ENCODE measurements around the gene GREB1.

Gene GREB1

GRCh38 chr2:11543337-11544216 is 9.7 kb downstream of the GREB1 start:
- no peak overlapping the region for H3K4me3 ChIP-seq (ENCODE audit: low read length)
- TF ChIP-seq CTCF (conservative IDR thresholded peaks at IDR 0.05; ENCODE audit: low read length) = no peak
- no peak for DNase-seq (ENCODE audit: low read depth)

- no peak for TF ChIP-seq CTCF (conservative IDR thresholded peaks at IDR 0.05; ENCODE audit: low read length)
- DNase-seq (ENCODE audit: low read depth) = no peak
- no peak overlapping the region for H3K4me3 ChIP-seq (ENCODE audit: low read length)
These were observed 12.2 kb downstream of the GREB1 start for GRCh38 chr2:11546072-11546471.

DNA sequence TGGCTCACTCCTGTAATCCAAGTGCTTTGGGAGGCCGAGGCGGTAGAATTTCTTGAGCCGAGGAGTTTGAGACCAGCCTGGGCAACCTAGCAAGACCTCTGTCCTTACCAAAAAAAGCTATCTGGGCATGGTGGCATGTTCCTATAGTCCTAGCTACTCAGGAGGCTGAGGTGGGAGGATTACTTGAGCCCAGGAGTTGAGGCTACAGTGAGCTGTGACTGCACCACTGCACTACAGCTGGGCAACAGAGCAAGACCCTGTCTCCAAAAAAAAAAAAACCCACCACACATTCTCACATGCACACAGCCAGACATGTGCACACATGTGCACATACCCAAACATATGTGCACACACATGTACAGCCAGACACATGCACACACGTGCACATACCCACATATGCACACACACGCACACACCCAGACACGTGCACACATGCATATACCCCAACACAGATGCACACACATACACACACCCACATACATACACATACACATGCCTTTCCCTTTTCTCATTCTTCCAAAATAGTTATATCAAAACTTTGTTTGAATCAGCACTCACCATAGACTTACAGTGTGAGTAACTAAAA is 14.2 kb downstream of the GREB1 start:
- no peak for DNase-seq (ENCODE audit: low read depth)
- no peak overlapping the region for H3K4me3 ChIP-seq (ENCODE audit: low read length)
- no peak for TF ChIP-seq CTCF (conservative IDR thresholded peaks at IDR 0.05; ENCODE audit: low read length)

- no peak for TF ChIP-seq CTCF (conservative IDR thresholded peaks at IDR 0.05; ENCODE audit: low read length)
- no peak overlapping the region for H3K4me3 ChIP-seq (ENCODE audit: low read length)
- DNase-seq (ENCODE audit: low read depth) = no peak
These were observed 16.5 kb downstream of the GREB1 start for GRCh38 chr2:11550302-11550701.

- no peak for DNase-seq (ENCODE audit: low read depth)
- TF ChIP-seq CTCF (conservative IDR thresholded peaks at IDR 0.05; ENCODE audit: low read length) = no peak
- H3K4me3 ChIP-seq (ENCODE audit: low read length) = no peak overlapping the region
These were observed 17.2 kb downstream of the GREB1 start for GRCh38 chr2:11550901-11551568.

DNA sequence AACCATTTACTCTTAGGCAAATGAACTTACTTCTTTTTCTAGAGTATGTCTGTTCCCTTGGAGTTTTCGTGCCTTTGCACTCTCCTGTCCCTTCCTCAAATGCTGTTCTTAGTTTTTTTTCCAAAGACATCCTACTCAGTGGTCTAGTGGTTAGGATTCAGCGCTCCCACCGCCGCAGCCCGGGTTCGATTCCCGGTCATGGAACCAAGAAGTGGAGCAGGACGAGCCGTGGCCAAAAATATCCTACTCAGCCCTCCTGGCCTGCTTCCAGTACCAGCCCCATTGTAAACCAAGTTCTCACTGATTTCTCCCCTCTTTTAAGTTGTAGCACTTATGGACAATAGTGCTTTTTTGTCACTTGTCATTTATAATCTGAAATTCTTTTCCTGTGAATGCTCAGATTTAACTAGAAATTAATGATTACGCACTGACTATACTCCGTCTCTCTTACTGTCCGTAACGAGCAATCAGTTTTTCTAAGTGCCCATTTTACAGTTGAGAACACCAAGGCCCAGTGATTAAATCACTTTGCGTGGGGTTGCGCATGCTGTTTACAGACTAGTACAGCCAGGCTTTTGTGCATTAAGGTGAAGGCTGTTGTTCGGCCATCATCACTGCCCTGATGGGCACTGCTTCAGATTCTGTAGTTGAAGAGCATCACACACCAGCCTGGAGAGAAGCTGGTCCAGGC is 17.9 kb downstream of the GREB1 start:
- H3K4me3 ChIP-seq (ENCODE audit: low read length) = no peak overlapping the region

More for the DNA sequence above, 17.9 kb downstream of the GREB1 start:
- no peak for TF ChIP-seq CTCF (conservative IDR thresholded peaks at IDR 0.05; ENCODE audit: low read length)
- DNase-seq (ENCODE audit: low read depth) = no peak

Measured in AG10803 (cell line).